PFSK-1 (cell line): Measurements from ENCODE around the gene CPA2.

Experiments used
- POLR2AphosphoS5 ChIP-seq: IDR thresholded peaks from 2 replicates; pipeline ENCODE4 v1.6.1; 2012; ENCODE audit warnings: low read depth, mild to moderate bottlenecking, control low read depth, low read length, moderate library complexity
- SIN3A ChIP-seq: IDR thresholded peaks from 2 replicates; pipeline ENCODE4 v1.6.1; 2012; ENCODE audit warnings: mild to moderate bottlenecking, low read length, moderate library complexity, borderline replicate concordance; ENCODE audit not compliant: insufficient read depth
- TAF1 ChIP-seq: IDR thresholded peaks from 2 replicates; pipeline ENCODE4 v1.6.1; 2012; ENCODE audit warnings: low read length, control low read depth, borderline replicate concordance; ENCODE audit not compliant: insufficient read depth
- TF ChIP-seq, protein P1 (sequence below), 2 experiments: IDR thresholded peaks; 2 replicates each; pipeline versions ENCODE4 v1.6.1 to v1.8.0; 2011 to 2012; ENCODE audit warnings: low read depth in 2 of 2, low read length in 2 of 2, control low read depth in 1 of 2, inconsistent platforms in 1 of 2, mild to moderate bottlenecking in 1 of 2, moderate library complexity in 1 of 2; ENCODE audit not compliant: insufficient read depth in 1 of 2

DNA sequence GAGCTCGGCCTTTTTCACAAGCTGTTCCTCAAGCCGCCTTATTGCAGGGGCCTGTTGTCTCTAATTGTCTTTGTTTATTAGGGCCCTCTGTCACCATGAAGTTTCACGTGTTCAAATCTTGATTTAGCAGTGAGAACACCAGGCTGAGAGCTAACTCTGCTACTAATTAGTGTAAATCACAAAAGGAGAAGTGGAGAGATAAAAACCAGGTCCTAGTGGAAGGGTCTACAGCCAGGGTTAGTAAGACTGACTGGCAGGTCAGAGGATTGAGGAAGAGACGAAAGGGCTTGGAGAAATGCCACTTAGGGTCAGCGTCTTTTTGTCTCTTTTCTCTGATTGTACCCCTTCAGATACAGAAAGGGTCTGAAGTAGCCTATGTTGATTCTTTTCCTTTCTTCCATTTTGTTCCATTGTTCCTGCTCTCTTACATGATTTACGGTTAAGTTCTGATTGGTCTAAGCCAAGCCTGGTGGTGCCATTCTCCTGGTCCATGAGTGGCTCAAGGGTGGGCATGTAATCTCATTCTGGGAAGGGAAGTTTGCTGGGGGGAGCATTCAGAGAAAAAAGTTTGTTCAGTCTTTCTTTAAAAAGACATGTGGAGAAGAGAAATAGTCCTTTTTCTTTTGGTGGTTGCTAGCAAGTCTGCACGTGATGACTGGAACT lies 37.7 kb upstream of the CPA2 start:
- TF ChIP-seq, protein P1, sequence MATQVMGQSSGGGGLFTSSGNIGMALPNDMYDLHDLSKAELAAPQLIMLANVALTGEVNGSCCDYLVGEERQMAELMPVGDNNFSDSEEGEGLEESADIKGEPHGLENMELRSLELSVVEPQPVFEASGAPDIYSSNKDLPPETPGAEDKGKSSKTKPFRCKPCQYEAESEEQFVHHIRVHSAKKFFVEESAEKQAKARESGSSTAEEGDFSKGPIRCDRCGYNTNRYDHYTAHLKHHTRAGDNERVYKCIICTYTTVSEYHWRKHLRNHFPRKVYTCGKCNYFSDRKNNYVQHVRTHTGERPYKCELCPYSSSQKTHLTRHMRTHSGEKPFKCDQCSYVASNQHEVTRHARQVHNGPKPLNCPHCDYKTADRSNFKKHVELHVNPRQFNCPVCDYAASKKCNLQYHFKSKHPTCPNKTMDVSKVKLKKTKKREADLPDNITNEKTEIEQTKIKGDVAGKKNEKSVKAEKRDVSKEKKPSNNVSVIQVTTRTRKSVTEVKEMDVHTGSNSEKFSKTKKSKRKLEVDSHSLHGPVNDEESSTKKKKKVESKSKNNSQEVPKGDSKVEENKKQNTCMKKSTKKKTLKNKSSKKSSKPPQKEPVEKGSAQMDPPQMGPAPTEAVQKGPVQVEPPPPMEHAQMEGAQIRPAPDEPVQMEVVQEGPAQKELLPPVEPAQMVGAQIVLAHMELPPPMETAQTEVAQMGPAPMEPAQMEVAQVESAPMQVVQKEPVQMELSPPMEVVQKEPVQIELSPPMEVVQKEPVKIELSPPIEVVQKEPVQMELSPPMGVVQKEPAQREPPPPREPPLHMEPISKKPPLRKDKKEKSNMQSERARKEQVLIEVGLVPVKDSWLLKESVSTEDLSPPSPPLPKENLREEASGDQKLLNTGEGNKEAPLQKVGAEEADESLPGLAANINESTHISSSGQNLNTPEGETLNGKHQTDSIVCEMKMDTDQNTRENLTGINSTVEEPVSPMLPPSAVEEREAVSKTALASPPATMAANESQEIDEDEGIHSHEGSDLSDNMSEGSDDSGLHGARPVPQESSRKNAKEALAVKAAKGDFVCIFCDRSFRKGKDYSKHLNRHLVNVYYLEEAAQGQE (IDR thresholded peaks at IDR 0.05; ENCODE audit: insufficient read depth in 1 of 2, low read depth in 2 of 2, low read length in 2 of 2): no peak
- TF ChIP-seq POLR2AphosphoS5 (no peak), TAF1 (no peak), SIN3A (no peak)
